ENCODE results near the gene CRAT. TPM values are rescaled to one million over a fixed set of nuclear protein-coding genes. Genes with fewer than 3 reads are reported as not detected.

Gene CRAT
- total RNA-seq, 1 experiment from 2014 or later = 7.1 TPM

GRCh38 chr9:129068110-129068509 lies 42.5 kb downstream of the CRAT start:
- no peak overlapping the region for H3K27ac Mint-ChIP-seq (ENCODE audit: unreplicated experiment)
- H3K9me3 Mint-ChIP-seq (ENCODE audit: low read depth, unreplicated experiment) = no peaks in the 10 kb centered on the region
- H3K4me3 Mint-ChIP-seq (ENCODE audit: low read depth, unreplicated experiment) = no peak overlapping the region
- H3K36me3 Mint-ChIP-seq (ENCODE audit: insufficient read depth, unreplicated experiment) = peaks cover 16% of the 10 kb centered on the region
- no peak for TF ChIP-seq CTCF (IDR thresholded peaks at IDR 0.05; ENCODE audit: unreplicated experiment)
- CTCF ChIA-PET = no interaction called here
- no peak for DNase-seq
- no peaks in the 10 kb centered on the region for H3K27me3 Mint-ChIP-seq (ENCODE audit: unreplicated experiment)
- intact Hi-C loops (cut with micrococcal nuclease; ENCODE audit: unreplicated experiment) = no loop called here
- no TSS peak for BruUV-seq (replicated peaks)
- H3K4me1 Mint-ChIP-seq (ENCODE audit: low read depth, unreplicated experiment) = no peaks in the 10 kb centered on the region

DNA sequence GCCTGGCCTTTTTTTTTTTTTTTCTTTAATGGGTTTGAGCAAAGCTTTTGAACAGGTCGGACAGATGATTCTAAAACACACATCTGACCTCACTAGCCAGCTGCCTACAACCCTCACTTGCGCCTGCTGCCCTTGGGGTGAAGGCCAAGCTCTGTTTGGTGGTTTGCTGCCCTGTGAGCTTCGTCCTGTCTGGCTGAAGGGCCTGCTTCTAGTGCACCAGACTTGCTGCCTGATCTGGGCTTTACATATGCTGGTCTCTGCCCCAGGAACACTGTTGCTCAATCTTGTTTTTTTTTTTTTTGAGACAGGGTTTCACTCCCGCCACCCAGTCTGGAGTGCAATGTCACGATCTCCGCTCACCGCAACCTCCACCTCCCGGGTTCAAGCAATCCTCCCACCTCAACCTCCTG lies 46.1 kb downstream of the CRAT start:
- no peak for TF ChIP-seq CTCF (IDR thresholded peaks at IDR 0.05; ENCODE audit: unreplicated experiment)
- Mint-ChIP-seq H3K27ac (ENCODE audit: unreplicated experiment) (no peak overlapping the region), H3K27me3 (ENCODE audit: unreplicated experiment) (no peaks in the 10 kb centered on the region), H3K9me3 (ENCODE audit: low read depth, unreplicated experiment) (no peaks in the 10 kb centered on the region), H3K36me3 (ENCODE audit: insufficient read depth, unreplicated experiment) (peaks cover 16% of the 10 kb centered on the region), H3K4me3 (ENCODE audit: low read depth, unreplicated experiment) (no peak overlapping the region), H3K4me1 (ENCODE audit: low read depth, unreplicated experiment) (no peaks in the 10 kb centered on the region)
- BruUV-seq (replicated peaks) = no TSS peak
- CTCF ChIA-PET = no interaction called here
- intact Hi-C loops (cut with micrococcal nuclease; ENCODE audit: unreplicated experiment) = no loop called here
- no peak for DNase-seq

GRCh38 chr9:129063061-129063460 lies 47.5 kb downstream of the CRAT start:
- BruUV-seq (replicated peaks) = no TSS peak
- H3K27me3 Mint-ChIP-seq (ENCODE audit: unreplicated experiment) = no peaks in the 10 kb centered on the region
- no peaks in the 10 kb centered on the region for H3K4me1 Mint-ChIP-seq (ENCODE audit: low read depth, unreplicated experiment)
- CTCF ChIA-PET = interaction anchor here (0.7 kb wide), 1 partner anchor 662 kb away, joined by 4 read pairs; no protein-coding TSS in a partner anchor
- no peak for DNase-seq
- H3K9me3 Mint-ChIP-seq (ENCODE audit: low read depth, unreplicated experiment) = no peaks in the 10 kb centered on the region
- peaks cover 11% of the 10 kb centered on the region for H3K36me3 Mint-ChIP-seq (ENCODE audit: insufficient read depth, unreplicated experiment)
- intact Hi-C loops (cut with micrococcal nuclease; ENCODE audit: unreplicated experiment) = no loop called here
- no peak overlapping the region for H3K27ac Mint-ChIP-seq (ENCODE audit: unreplicated experiment)
- TF ChIP-seq CTCF (IDR thresholded peaks at IDR 0.05; ENCODE audit: unreplicated experiment) = no peak
- H3K4me3 Mint-ChIP-seq (ENCODE audit: low read depth, unreplicated experiment) = no peak overlapping the region

- intact Hi-C loops (cut with micrococcal nuclease; ENCODE audit: unreplicated experiment) = no loop called here
- TF ChIP-seq CTCF (IDR thresholded peaks at IDR 0.05; ENCODE audit: unreplicated experiment) = no peak
- H3K36me3 Mint-ChIP-seq (ENCODE audit: insufficient read depth, unreplicated experiment) = peaks cover 8% of the 10 kb centered on the region
- no peak overlapping the region for H3K27ac Mint-ChIP-seq (ENCODE audit: unreplicated experiment)
- DNase-seq = no peak
- H3K4me1 Mint-ChIP-seq (ENCODE audit: low read depth, unreplicated experiment) = no peaks in the 10 kb centered on the region
- no TSS peak for BruUV-seq (replicated peaks)
- no peak overlapping the region for H3K4me3 Mint-ChIP-seq (ENCODE audit: low read depth, unreplicated experiment)
- no peaks in the 10 kb centered on the region for H3K27me3 Mint-ChIP-seq (ENCODE audit: unreplicated experiment)
- H3K9me3 Mint-ChIP-seq (ENCODE audit: low read depth, unreplicated experiment) = no peaks in the 10 kb centered on the region
- CTCF ChIA-PET = no interaction called here
Observed at GRCh38 chr9:129060991-129061390, 49.6 kb downstream of the CRAT start.
